GM12865 (cell line): ENCODE results near the gene RHOF.

ENCODE experiments used
- DNase-seq: peaks from one replicate; pipeline ENCODE4 v3.0.0; 2010; ENCODE audit warnings: low read depth
- H3K4me3 ChIP-seq: 2 replicates; pipeline ENCODE4 v1.5.1; 2011; ENCODE audit warnings: mild to moderate bottlenecking, low read depth, low read length, control low read depth
- CTCF ChIP-seq: IDR thresholded peaks from 2 replicates; pipeline ENCODE4 v1.5.1; 2011; ENCODE audit warnings: low read length, control low read depth, low read depth, inconsistent platforms; ENCODE audit not compliant: insufficient read depth; ENCODE audit errors: missing control alignments

The RHOF gene

GRCh38 chr12:121830588-121831265, 37.2 kb upstream of the RHOF start:
- no peak for TF ChIP-seq CTCF
- DNase-seq: no peak
- no peak overlapping the region for H3K4me3 ChIP-seq

GRCh38 chr12:121830134-121830533, 36.6 kb upstream of the RHOF start:
- no peak for DNase-seq
- TF ChIP-seq CTCF: no peak
- no peak overlapping the region for H3K4me3 ChIP-seq

GRCh38 chr12:121829250-121829918, 35.9 kb upstream of the RHOF start:
- no peak overlapping the region for H3K4me3 ChIP-seq
- DNase-seq: no peak
- no peak for TF ChIP-seq CTCF

- TF ChIP-seq CTCF: no peak
- DNase-seq: no peak
- H3K4me3 ChIP-seq: no peak overlapping the region
Observed at GRCh38 chr12:121828826-121829225, 35.3 kb upstream of the RHOF start.

GRCh38 chr12:121828306-121828705, 34.8 kb upstream of the RHOF start:
- DNase-seq: no peak
- no peak overlapping the region for H3K4me3 ChIP-seq
- no peak for TF ChIP-seq CTCF

GRCh38 chr12:121827351-121828099, 34.0 kb upstream of the RHOF start:
- TF ChIP-seq CTCF: no peak
- H3K4me3 ChIP-seq: no peak overlapping the region
- DNase-seq: no peak
